ENCODE data around the gene COX6B2. TPM values are rescaled to one million over a fixed set of nuclear protein-coding genes. Genes with fewer than 3 reads are reported as not detected.

COX6B2 gene
- total RNA-seq, 4 donors from 2014 or later = not detected

DNA sequence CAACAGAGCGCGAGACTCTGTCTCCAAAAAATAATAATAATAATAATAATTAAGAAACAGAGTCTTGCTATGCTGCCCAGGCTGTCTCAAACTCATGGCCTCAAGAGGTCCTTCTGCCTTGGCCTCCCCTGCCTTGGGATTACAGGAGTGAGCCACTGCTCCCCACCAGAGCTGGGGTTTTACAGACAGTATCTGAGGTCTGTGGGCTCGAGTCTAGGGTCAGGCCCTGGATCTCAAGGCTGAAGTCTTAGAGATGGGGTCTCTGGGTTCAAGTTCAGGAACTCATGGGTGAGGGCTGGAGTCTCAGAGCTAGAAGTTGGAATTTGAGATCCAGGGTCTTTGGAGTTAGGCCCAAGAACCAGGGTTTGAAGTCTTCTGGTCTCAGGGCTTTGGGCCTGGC is 12.3 kb upstream of the COX6B2 start:
- Histone ChIP-seq H3K4me3 (no peak overlapping the region), H3K27ac (no peak overlapping the region), H3K27me3 (peaks cover 85% of the 10 kb centered on the region), H3K36me3 (no peaks in the 10 kb centered on the region), H3K9me3 (no peaks in the 10 kb centered on the region), H3K4me1 (peaks cover 0 to 21% (median 10%) of the 10 kb centered on the region in 3 donors)
- 90% methylated on average over 2 of the region's 3 CpGs; no CpG with 5 or more reads in 1 of the 2 donors for WGBS, 2 donors (ENCODE audit: low coverage in 1 of 2)
- TF ChIP-seq, protein P1, sequence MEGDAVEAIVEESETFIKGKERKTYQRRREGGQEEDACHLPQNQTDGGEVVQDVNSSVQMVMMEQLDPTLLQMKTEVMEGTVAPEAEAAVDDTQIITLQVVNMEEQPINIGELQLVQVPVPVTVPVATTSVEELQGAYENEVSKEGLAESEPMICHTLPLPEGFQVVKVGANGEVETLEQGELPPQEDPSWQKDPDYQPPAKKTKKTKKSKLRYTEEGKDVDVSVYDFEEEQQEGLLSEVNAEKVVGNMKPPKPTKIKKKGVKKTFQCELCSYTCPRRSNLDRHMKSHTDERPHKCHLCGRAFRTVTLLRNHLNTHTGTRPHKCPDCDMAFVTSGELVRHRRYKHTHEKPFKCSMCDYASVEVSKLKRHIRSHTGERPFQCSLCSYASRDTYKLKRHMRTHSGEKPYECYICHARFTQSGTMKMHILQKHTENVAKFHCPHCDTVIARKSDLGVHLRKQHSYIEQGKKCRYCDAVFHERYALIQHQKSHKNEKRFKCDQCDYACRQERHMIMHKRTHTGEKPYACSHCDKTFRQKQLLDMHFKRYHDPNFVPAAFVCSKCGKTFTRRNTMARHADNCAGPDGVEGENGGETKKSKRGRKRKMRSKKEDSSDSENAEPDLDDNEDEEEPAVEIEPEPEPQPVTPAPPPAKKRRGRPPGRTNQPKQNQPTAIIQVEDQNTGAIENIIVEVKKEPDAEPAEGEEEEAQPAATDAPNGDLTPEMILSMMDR (IDR thresholded peaks at IDR 0.05) = no peak
- no peak for TF ChIP-seq POLR2AphosphoS5 (IDR thresholded peaks at IDR 0.05)
- no peak for TF ChIP-seq EP300 (IDR thresholded peaks at IDR 0.05)
- no peak for TF ChIP-seq POLR2A (IDR thresholded peaks at IDR 0.05)
- ATAC-seq = no peak

DNA sequence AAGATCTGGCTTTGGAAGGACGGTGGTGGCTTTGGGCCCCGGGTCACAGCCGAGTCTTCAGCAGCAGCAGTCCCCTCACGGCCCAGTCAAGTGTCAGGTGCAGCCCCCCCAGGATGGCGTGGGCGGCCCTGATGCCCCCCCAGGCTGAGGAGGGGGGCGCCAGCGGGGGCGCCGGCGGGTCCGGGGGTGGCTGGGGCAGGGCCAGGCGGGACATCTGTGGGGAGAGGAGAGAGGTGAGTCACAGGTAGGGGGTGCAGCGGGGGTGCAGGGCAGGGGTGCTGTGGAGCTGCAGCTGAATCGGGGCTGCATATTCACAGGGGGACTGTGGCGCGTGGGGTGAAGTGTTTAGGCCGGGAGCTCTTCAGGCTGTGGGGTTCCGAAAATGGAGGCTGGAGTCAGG is 11.4 kb upstream of the COX6B2 start:
- no peaks in the 10 kb centered on the region for H3K9me3 ChIP-seq
- peaks cover 85% of the 10 kb centered on the region for H3K27me3 ChIP-seq
- TF ChIP-seq POLR2A (IDR thresholded peaks at IDR 0.05) (no peak), POLR2AphosphoS5 (IDR thresholded peaks at IDR 0.05) (no peak), EP300 (IDR thresholded peaks at IDR 0.05) (no peak)
- TF ChIP-seq, protein P1 (IDR thresholded peaks at IDR 0.05) = no peak
- no peak overlapping the region for H3K27ac ChIP-seq
- no peak for ATAC-seq
- WGBS, 2 donors (ENCODE audit: low coverage in 1 of 2) = 71 to 86% methylated on average over 6 of the region's 19 CpGs
- H3K4me3 ChIP-seq = no peak overlapping the region
- H3K36me3 ChIP-seq = no peaks in the 10 kb centered on the region
- peaks cover 0 to 21% (median 10%) of the 10 kb centered on the region in 3 donors for H3K4me1 ChIP-seq

DNA sequence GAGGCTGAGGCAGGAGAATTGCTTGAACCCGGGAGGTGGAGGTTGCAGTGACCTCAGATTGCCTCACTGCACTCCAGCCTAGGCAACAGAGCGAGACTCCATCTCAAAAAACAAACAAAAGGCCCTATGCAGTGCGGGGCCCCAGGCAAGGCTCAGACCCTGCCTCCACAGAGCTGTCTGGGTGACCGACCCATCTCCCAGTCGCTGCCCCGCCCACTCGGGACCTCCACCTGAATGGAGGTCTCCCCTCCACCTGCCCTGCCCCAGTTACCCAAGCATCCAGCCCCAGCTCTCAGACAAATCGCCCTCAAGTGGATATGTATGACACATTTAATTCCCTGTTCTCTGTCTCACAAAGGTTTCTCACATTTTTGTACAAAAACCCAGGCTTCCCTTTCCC is 10.7 kb upstream of the COX6B2 start:
- H3K4me1 ChIP-seq = peaks cover 0 to 18% (median 9%) of the 10 kb centered on the region in 3 donors
- peaks cover 84% of the 10 kb centered on the region for H3K27me3 ChIP-seq
- no peaks in the 10 kb centered on the region for H3K36me3 ChIP-seq
- no peak overlapping the region for H3K4me3 ChIP-seq
- H3K27ac ChIP-seq = no peak overlapping the region
- TF ChIP-seq POLR2A (IDR thresholded peaks at IDR 0.05) (no peak), EP300 (IDR thresholded peaks at IDR 0.05) (no peak), POLR2AphosphoS5 (IDR thresholded peaks at IDR 0.05) (no peak)
- TF ChIP-seq, protein P1 (IDR thresholded peaks at IDR 0.05) = no peak
- no peaks in the 10 kb centered on the region for H3K9me3 ChIP-seq
- no peak for ATAC-seq
- WGBS, 2 donors (ENCODE audit: low coverage in 1 of 2) = 78 to 96% methylated on average over 5 to 7 of the region's 8 CpGs

GRCh38 chr19:55362990-55363716 is 8.6 kb upstream of the COX6B2 start, which contains the start of gene GARIN5B:
TSS of gene GARIN5B (minus strand) at chr19:55363260. CDS start at chr19:55363066, 194 bp downstream.
- no peaks in the 10 kb centered on the region for H3K4me1 ChIP-seq
- ATAC-seq = no peak
- no peaks in the 10 kb centered on the region for H3K9me3 ChIP-seq
- H3K27me3 ChIP-seq = peaks cover 75% of the 10 kb centered on the region
- H3K4me3 ChIP-seq = no peak within 1 kb of the TSS
- no peak within 1 kb of the TSS for H3K27ac ChIP-seq
- TF ChIP-seq, protein P1 (IDR thresholded peaks at IDR 0.05) = no peak
- TF ChIP-seq POLR2AphosphoS5 (IDR thresholded peaks at IDR 0.05) = no peak
- TF ChIP-seq EP300 (IDR thresholded peaks at IDR 0.05) = no peak
- TF ChIP-seq POLR2A (IDR thresholded peaks at IDR 0.05) = no peak
- H3K36me3 ChIP-seq = no peaks in the 10 kb centered on the region
- 50% methylated on average over 2 of the region's 27 CpGs; no CpG with 5 or more reads in 1 of the 2 donors for WGBS, 2 donors (ENCODE audit: low coverage in 1 of 2)
